ENCODE results near the gene GON7.
A peak's percentile ranks its signal among the peaks of the same experiment; 100 is the strongest.
"Not testable (repeated sequence)": the region's sequence is repeated elsewhere in the genome, so short reads cannot be mapped to it uniquely, and the experiment has no call there.

The GON7 gene

GRCh38 chr14:93158349-93158748 is 48.5 kb downstream of the GON7 start:
- not testable (repeated sequence) for H3K4me3 Mint-ChIP-seq

GRCh38 chr14:93156693-93157369 is 50.0 kb downstream of the GON7 start:
- H3K4me3 Mint-ChIP-seq = no peak overlapping the region

More at GRCh38 chr14:93158349-93158748, 48.5 kb downstream of the GON7 start:
- H3K27ac Mint-ChIP-seq; H3K27me3 Mint-ChIP-seq; intact Hi-C loops (cut with micrococcal nuclease); H3K9me3 Mint-ChIP-seq; H3K36me3 Mint-ChIP-seq (ENCODE audit: low read depth); H3K4me1 Mint-ChIP-seq (ENCODE audit: low read depth): not testable (repeated sequence)

GRCh38 chr14:93155667-93156066 is 51.2 kb downstream of the GON7 start:
- Mint-ChIP-seq H3K4me1 (ENCODE audit: low read depth) (peaks cover 30% of the 10 kb centered on the region), H3K9me3 (no peaks in the 10 kb centered on the region), H3K4me3 (no peak overlapping the region), H3K36me3 (ENCODE audit: low read depth) (no peaks in the 10 kb centered on the region), H3K27me3 (no peaks in the 10 kb centered on the region), H3K27ac (no peak overlapping the region)
- intact Hi-C loops (cut with micrococcal nuclease) = no loop called here

More at GRCh38 chr14:93156693-93157369, 50.0 kb downstream of the GON7 start:
- H3K9me3 Mint-ChIP-seq = no peaks in the 10 kb centered on the region
- intact Hi-C loops (cut with micrococcal nuclease) = no loop called here
- H3K4me1 Mint-ChIP-seq (ENCODE audit: low read depth) = peaks cover 19% of the 10 kb centered on the region
- no peaks in the 10 kb centered on the region for H3K36me3 Mint-ChIP-seq (ENCODE audit: low read depth)
- peak overlapping the region; percentile 1 for H3K27ac Mint-ChIP-seq
- H3K27me3 Mint-ChIP-seq = no peaks in the 10 kb centered on the region

GRCh38 chr14:93153121-93153520 is 53.7 kb downstream of the GON7 start:
- H3K4me1 Mint-ChIP-seq (ENCODE audit: low read depth) = peaks cover 50% of the 10 kb centered on the region
- H3K4me3 Mint-ChIP-seq = no peak overlapping the region
- no peaks in the 10 kb centered on the region for H3K9me3 Mint-ChIP-seq
- H3K36me3 Mint-ChIP-seq (ENCODE audit: low read depth) = no peaks in the 10 kb centered on the region
- H3K27ac Mint-ChIP-seq = no peak overlapping the region
- intact Hi-C loops (cut with micrococcal nuclease) = no loop called here
- peaks cover 3% of the 10 kb centered on the region for H3K27me3 Mint-ChIP-seq
